Measurements from ENCODE around the gene AATF.
A peak's percentile ranks its signal among the peaks of the same experiment; 100 is the strongest.

AATF gene

GRCh38 chr17:36948717-36949460 is at the start of gene AATF:
Gene AATF, plus strand, starts transcription at chr17:36948954. Its CDS starts 172 bp downstream, at chr17:36949126.
- TF ChIP-seq GATA3 (IDR thresholded peaks at IDR 0.05; ENCODE audit: low read depth, low read length) = no peak
- peak; percentile 42; the same call in 1 of the 2 replicates for TF ChIP-seq GATA2 (IDR thresholded peaks at IDR 0.05; ENCODE audit: low read depth, low read length)

GRCh38 chr17:36899250-36900159 is 49.2 kb upstream of the AATF start:
- TF ChIP-seq GATA2 (IDR thresholded peaks at IDR 0.05; ENCODE audit: low read depth, low read length) (no peak), GATA3 (IDR thresholded peaks at IDR 0.05; ENCODE audit: low read depth, low read length) (no peak)

- TF ChIP-seq GATA3 (IDR thresholded peaks at IDR 0.05; ENCODE audit: low read depth, low read length) = no peak
Measured at GRCh38 chr17:36900160-36900512, 48.6 kb upstream of the AATF start.

- TF ChIP-seq GATA2 (IDR thresholded peaks at IDR 0.05; ENCODE audit: low read depth, low read length) (no peak), GATA3 (IDR thresholded peaks at IDR 0.05; ENCODE audit: low read depth, low read length) (no peak)
Measured at GRCh38 chr17:36901506-36901905, 47.2 kb upstream of the AATF start.

GRCh38 chr17:36907407-36907806 is 41.3 kb upstream of the AATF start:
- TF ChIP-seq GATA3 (IDR thresholded peaks at IDR 0.05; ENCODE audit: low read depth, low read length) (no peak), GATA2 (IDR thresholded peaks at IDR 0.05; ENCODE audit: low read depth, low read length) (no peak)

- TF ChIP-seq GATA2 (IDR thresholded peaks at IDR 0.05; ENCODE audit: low read depth, low read length) = no peak
- TF ChIP-seq GATA3 (IDR thresholded peaks at IDR 0.05; ENCODE audit: low read depth, low read length) = no peak
Measured at GRCh38 chr17:36910513-36910912, 38.2 kb upstream of the AATF start.

- TF ChIP-seq GATA2 (IDR thresholded peaks at IDR 0.05; ENCODE audit: low read depth, low read length) = no peak
Measured at GRCh38 chr17:36911001-36911400, 37.8 kb upstream of the AATF start.

- TF ChIP-seq GATA3 (IDR thresholded peaks at IDR 0.05; ENCODE audit: low read depth, low read length) = no peak
Measured at GRCh38 chr17:36913132-36913531, 35.6 kb upstream of the AATF start.

- TF ChIP-seq GATA2 (IDR thresholded peaks at IDR 0.05; ENCODE audit: low read depth, low read length) (no peak), GATA3 (IDR thresholded peaks at IDR 0.05; ENCODE audit: low read depth, low read length) (no peak)
Measured at GRCh38 chr17:36918211-36918691, 30.5 kb upstream of the AATF start.

GRCh38 chr17:36919407-36919968 is 29.3 kb upstream of the AATF start:
- TF ChIP-seq GATA2 (IDR thresholded peaks at IDR 0.05; ENCODE audit: low read depth, low read length) (no peak), GATA3 (IDR thresholded peaks at IDR 0.05; ENCODE audit: low read depth, low read length) (no peak)

GRCh38 chr17:36920032-36921005 is 28.4 kb upstream of the AATF start:
- TF ChIP-seq GATA2 (IDR thresholded peaks at IDR 0.05; ENCODE audit: low read depth, low read length) = no peak
- no peak for TF ChIP-seq GATA3 (IDR thresholded peaks at IDR 0.05; ENCODE audit: low read depth, low read length)

- TF ChIP-seq GATA2 (IDR thresholded peaks at IDR 0.05; ENCODE audit: low read depth, low read length) (no peak), GATA3 (IDR thresholded peaks at IDR 0.05; ENCODE audit: low read depth, low read length) (no peak)
Measured at GRCh38 chr17:36921095-36921851, 27.5 kb upstream of the AATF start.

GRCh38 chr17:36922175-36922574 is 26.6 kb upstream of the AATF start:
- TF ChIP-seq GATA3 (IDR thresholded peaks at IDR 0.05; ENCODE audit: low read depth, low read length) (no peak), GATA2 (IDR thresholded peaks at IDR 0.05; ENCODE audit: low read depth, low read length) (no peak)

Data from SH-SY5Y (cell line).